Karpas-422 (cell line): ENCODE data around the gene CCDC85A. TPM values are rescaled to one million over a fixed set of nuclear protein-coding genes. Genes with fewer than 3 reads are reported as not detected.

Experiments used
- DNase-seq: peaks from one replicate; pipeline ENCODE4 v3.0.0-alpha.2; 2015
- H2AFZ ChIP-seq: fragments of 200-600 bp; sonication (generic); 2 replicates; pipeline ENCODE4 v1.6.1; 2014; ENCODE audit warnings: antibody characterized with exemption, low read length, mixed read lengths
- H3K27ac ChIP-seq: fragments of 200-600 bp; sonication (generic); 2 replicates; pipeline ENCODE4 v1.5.1; 2014; ENCODE audit warnings: mild to moderate bottlenecking, low read length, moderate library complexity
- H3K27me3 ChIP-seq: fragments of 200-600 bp; sonication (generic); 2 replicates; pipeline ENCODE4 v1.6.1; 2014; ENCODE audit warnings: low read length, mixed read lengths
- H3K36me3 ChIP-seq: fragments of 200-600 bp; sonication (generic); 2 replicates; pipeline ENCODE4 v1.6.1; 2014; ENCODE audit warnings: low read length, mixed read lengths; ENCODE audit not compliant: insufficient read depth
- H3K4me1 ChIP-seq: fragments of 200-600 bp; sonication (generic); 2 replicates; pipeline ENCODE4 v1.6.1; 2014; ENCODE audit warnings: mild to moderate bottlenecking, low read length, mixed read lengths
- H3K4me2 ChIP-seq: fragments of 200-600 bp; sonication (generic); 2 replicates; pipeline ENCODE4 v1.6.1; 2014; ENCODE audit warnings: low read length, low read depth, mild to moderate bottlenecking; ENCODE audit not compliant: poor library complexity, severe bottlenecking
- H3K4me3 ChIP-seq: fragments of 200-600 bp; sonication (generic); 2 replicates; pipeline ENCODE4 v1.5.1; 2014; ENCODE audit warnings: mild to moderate bottlenecking, antibody characterized with exemption, low read length, mixed read lengths
- H3K79me2 ChIP-seq: fragments of 200-600 bp; sonication (generic); 2 replicates; pipeline ENCODE4 v1.6.1; 2014; ENCODE audit warnings: mild to moderate bottlenecking, low read length, mixed read lengths
- H3K9ac ChIP-seq: fragments of 200-600 bp; sonication (generic); 2 replicates; pipeline ENCODE4 v1.6.0; 2014; ENCODE audit warnings: low read length
- H3K9me2 ChIP-seq: fragments of 200-600 bp; sonication (generic), shearing (Covaris generic); replicated peaks from 2 replicates; pipeline ENCODE4 v1.6.0; 2014; ENCODE audit warnings: mild to moderate bottlenecking, low read length, moderate library complexity; ENCODE audit not compliant: insufficient read depth
- H3K9me3 ChIP-seq: fragments of 300-700, 200-600 bp; sonication (generic); 2 replicates; pipeline ENCODE4 v1.6.1; 2014; ENCODE audit warnings: low read length, mixed read lengths
- H4K20me1 ChIP-seq: fragments of 200-600 bp; sonication (generic); 2 replicates; pipeline ENCODE4 v1.6.1; 2014; ENCODE audit warnings: mild to moderate bottlenecking, antibody characterized with exemption, low read length, low read depth; ENCODE audit not compliant: insufficient read depth
- total RNA-seq: library from RNA; depleted of rRNA; stranded (reverse); fragments of >200 nt; shearing (Covaris generic); gene quantifications from 2 replicates; pipeline ENCODE4 v1.2.3, GENCODE V29; 2014; ENCODE audit warnings: low replicate concordance

CCDC85A gene
- total RNA-seq, 1 experiment from 2014 or later, result not detected

DNA sequence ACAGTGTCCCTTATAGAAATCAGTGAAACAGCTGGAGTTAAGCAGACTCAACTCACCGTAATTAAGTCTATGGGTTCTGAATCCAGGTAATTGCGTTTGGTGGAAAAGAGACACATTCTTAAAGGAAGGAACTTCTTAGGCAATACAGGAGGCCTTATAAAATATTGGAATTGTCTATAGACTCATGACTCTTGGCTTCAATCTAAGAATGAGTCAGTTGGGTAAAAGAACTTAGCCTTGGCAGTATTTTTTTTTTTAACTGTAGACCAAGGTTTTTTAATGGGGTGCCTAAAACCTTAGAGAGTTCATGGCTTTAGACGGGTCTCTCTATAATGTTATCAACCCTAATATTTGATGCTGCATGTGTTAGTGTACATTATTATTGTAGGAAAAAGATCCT is 47.6 kb downstream of the CCDC85A start:
- Histone ChIP-seq H3K9ac (no peak overlapping the region), H3K4me2 (no peak overlapping the region), H3K79me2 (no peaks in the 10 kb centered on the region), H2AFZ (no peak overlapping the region), H3K36me3 (no peaks in the 10 kb centered on the region), H4K20me1 (no peaks in the 10 kb centered on the region), H3K27me3 (no peaks in the 10 kb centered on the region), H3K9me2 (no peaks in the 10 kb centered on the region), H3K9me3 (no peaks in the 10 kb centered on the region), H3K4me3 (no peak overlapping the region), H3K27ac (no peak overlapping the region), H3K4me1 (no peaks in the 10 kb centered on the region)
- DNase-seq, result no peak

- no peak overlapping the region for H3K9ac ChIP-seq
- H2AFZ ChIP-seq, result no peak overlapping the region
- H3K27ac ChIP-seq, result no peak overlapping the region
- H3K4me1 ChIP-seq, result no peaks in the 10 kb centered on the region
- H3K79me2 ChIP-seq, result no peaks in the 10 kb centered on the region
- no peaks in the 10 kb centered on the region for H3K9me2 ChIP-seq
- no peak overlapping the region for H3K4me3 ChIP-seq
- no peak for DNase-seq
- no peak overlapping the region for H3K4me2 ChIP-seq
- H3K27me3 ChIP-seq, result no peaks in the 10 kb centered on the region
- H3K36me3 ChIP-seq, result no peaks in the 10 kb centered on the region
- H4K20me1 ChIP-seq, result no peaks in the 10 kb centered on the region
- no peaks in the 10 kb centered on the region for H3K9me3 ChIP-seq
These were observed 49.1 kb downstream of the CCDC85A start for GRCh38 chr2:56232912-56233311.

DNA sequence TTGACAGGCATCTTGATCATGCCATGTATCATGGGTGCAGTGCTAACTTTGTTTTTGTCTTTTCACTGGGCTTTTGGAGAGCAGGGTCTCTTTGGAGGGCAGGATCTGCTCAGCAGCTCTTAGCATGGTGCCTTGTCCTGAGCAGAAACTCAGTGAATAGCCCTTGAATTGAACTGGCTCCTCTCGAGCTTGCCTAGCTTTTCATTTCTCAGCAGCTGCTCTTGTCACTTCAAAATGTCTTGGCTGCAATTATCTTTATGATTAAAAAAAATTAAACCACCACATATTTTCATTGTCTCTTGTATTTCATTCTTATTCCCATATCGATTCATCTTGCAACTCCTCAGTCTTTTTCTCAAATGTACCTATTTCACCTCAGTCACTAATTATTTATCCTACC is 50.5 kb downstream of the CCDC85A start:
- Histone ChIP-seq H3K4me2 (no peak overlapping the region), H3K9ac (no peak overlapping the region), H3K4me3 (no peak overlapping the region), H3K27ac (no peak overlapping the region), H4K20me1 (no peaks in the 10 kb centered on the region), H3K79me2 (no peaks in the 10 kb centered on the region), H2AFZ (no peak overlapping the region), H3K36me3 (no peaks in the 10 kb centered on the region), H3K4me1 (no peaks in the 10 kb centered on the region), H3K9me2 (no peaks in the 10 kb centered on the region), H3K9me3 (no peaks in the 10 kb centered on the region), H3K27me3 (no peaks in the 10 kb centered on the region)
- DNase-seq, result no peak

GRCh38 chr2:56239030-56239429 is 55.2 kb downstream of the CCDC85A start:
- H3K4me1 ChIP-seq, result no peaks in the 10 kb centered on the region
- H3K9me2 ChIP-seq, result no peaks in the 10 kb centered on the region
- H4K20me1 ChIP-seq, result no peaks in the 10 kb centered on the region
- H3K36me3 ChIP-seq, result no peaks in the 10 kb centered on the region
- no peak overlapping the region for H2AFZ ChIP-seq
- H3K4me2 ChIP-seq, result no peak overlapping the region
- H3K4me3 ChIP-seq, result no peak overlapping the region
- H3K79me2 ChIP-seq, result no peaks in the 10 kb centered on the region
- DNase-seq, result no peak
- peaks cover 5% of the 10 kb centered on the region for H3K9me3 ChIP-seq
- H3K27me3 ChIP-seq, result no peaks in the 10 kb centered on the region
- no peak overlapping the region for H3K27ac ChIP-seq
- H3K9ac ChIP-seq, result no peak overlapping the region

- H3K4me2 ChIP-seq, result no peak overlapping the region
- no peaks in the 10 kb centered on the region for H3K4me1 ChIP-seq
- H2AFZ ChIP-seq, result no peak overlapping the region
- H3K9me2 ChIP-seq, result no peaks in the 10 kb centered on the region
- H3K4me3 ChIP-seq, result no peak overlapping the region
- H3K79me2 ChIP-seq, result no peaks in the 10 kb centered on the region
- no peak overlapping the region for H3K27ac ChIP-seq
- peaks cover 5% of the 10 kb centered on the region for H3K9me3 ChIP-seq
- H3K36me3 ChIP-seq, result no peaks in the 10 kb centered on the region
- no peak for DNase-seq
- H4K20me1 ChIP-seq, result no peaks in the 10 kb centered on the region
- no peak overlapping the region for H3K9ac ChIP-seq
- no peaks in the 10 kb centered on the region for H3K27me3 ChIP-seq
These were observed 55.6 kb downstream of the CCDC85A start for GRCh38 chr2:56239437-56239836.

DNA sequence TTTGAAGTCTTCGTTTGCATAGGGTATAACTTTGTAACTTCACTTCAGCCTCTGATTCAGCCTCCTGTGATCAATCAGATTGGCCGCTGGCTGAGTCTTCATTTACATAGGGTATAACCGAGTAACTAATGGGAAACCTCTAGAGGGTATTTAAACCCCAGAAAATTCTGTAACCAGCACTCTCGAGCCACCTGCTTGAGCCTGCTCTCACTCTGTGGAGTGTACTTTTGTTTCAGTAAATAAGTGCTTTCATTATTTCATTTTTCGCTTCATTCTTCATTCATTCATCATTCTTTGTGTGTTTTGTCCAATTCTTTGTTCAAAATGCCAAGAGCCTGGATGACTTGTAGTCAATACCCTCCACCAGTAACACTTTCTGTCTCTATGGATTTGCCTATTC is 56.4 kb downstream of the CCDC85A start:
- peaks cover 5% of the 10 kb centered on the region for H3K9me3 ChIP-seq

DNA sequence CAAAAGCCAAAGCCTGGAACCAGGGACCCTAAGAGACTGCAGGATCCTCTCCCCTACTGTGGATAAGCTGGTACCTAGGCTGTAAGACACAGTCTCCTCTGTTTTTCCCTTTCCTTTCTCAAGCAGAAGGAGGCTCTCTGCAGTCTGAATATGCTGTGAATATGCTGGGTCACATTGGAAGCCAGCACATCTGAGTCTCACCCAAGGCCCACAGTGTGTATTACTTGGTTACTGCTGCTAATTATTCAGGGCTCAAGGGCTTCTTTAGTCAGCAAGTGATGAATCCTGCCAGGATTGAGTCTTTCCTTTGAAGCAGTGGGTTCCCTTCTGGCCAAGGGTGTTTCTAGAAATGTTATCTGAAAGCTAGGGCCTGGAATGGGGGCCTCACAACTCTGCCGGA is 60.7 kb downstream of the CCDC85A start:
- H3K4me3 ChIP-seq, result no peak overlapping the region
- DNase-seq, result no peak
- H3K27me3 ChIP-seq, result no peaks in the 10 kb centered on the region
- peaks cover 5% of the 10 kb centered on the region for H3K9me3 ChIP-seq
- no peaks in the 10 kb centered on the region for H3K9me2 ChIP-seq
- no peak overlapping the region for H3K27ac ChIP-seq
- H3K9ac ChIP-seq, result no peak overlapping the region
- H3K79me2 ChIP-seq, result no peaks in the 10 kb centered on the region
- H2AFZ ChIP-seq, result no peak overlapping the region
- H3K4me1 ChIP-seq, result no peaks in the 10 kb centered on the region
- H3K36me3 ChIP-seq, result no peaks in the 10 kb centered on the region
- H3K4me2 ChIP-seq, result no peak overlapping the region
- H4K20me1 ChIP-seq, result no peaks in the 10 kb centered on the region

More for the DNA sequence above, 56.4 kb downstream of the CCDC85A start:
- Histone ChIP-seq H2AFZ (no peak overlapping the region), H3K27me3 (no peaks in the 10 kb centered on the region), H3K9ac (no peak overlapping the region), H3K36me3 (no peaks in the 10 kb centered on the region), H3K27ac (no peak overlapping the region), H3K4me1 (no peaks in the 10 kb centered on the region), H3K79me2 (no peaks in the 10 kb centered on the region), H3K4me2 (no peak overlapping the region), H3K4me3 (no peak overlapping the region), H4K20me1 (no peaks in the 10 kb centered on the region), H3K9me2 (no peaks in the 10 kb centered on the region)
- no peak for DNase-seq

- Histone ChIP-seq H2AFZ (no peak overlapping the region), H3K9me3 (peaks cover 5% of the 10 kb centered on the region), H3K9ac (no peak overlapping the region), H3K9me2 (no peaks in the 10 kb centered on the region), H3K27ac (no peak overlapping the region), H3K27me3 (no peaks in the 10 kb centered on the region), H3K36me3 (no peaks in the 10 kb centered on the region), H4K20me1 (no peaks in the 10 kb centered on the region), H3K4me1 (no peaks in the 10 kb centered on the region), H3K4me2 (no peak overlapping the region), H3K79me2 (no peaks in the 10 kb centered on the region), H3K4me3 (no peak overlapping the region)
- DNase-seq, result no peak
These were observed 61.2 kb downstream of the CCDC85A start for GRCh38 chr2:56244911-56245530.
